Measurements from ENCODE around the gene DNAH8. TPM values are rescaled to one million over a fixed set of nuclear protein-coding genes. Genes with fewer than 3 reads are reported as not detected.

Gene DNAH8
- total and polyA plus RNA-seq, 2 donors, result 0.05 to 0.11 TPM

DNA sequence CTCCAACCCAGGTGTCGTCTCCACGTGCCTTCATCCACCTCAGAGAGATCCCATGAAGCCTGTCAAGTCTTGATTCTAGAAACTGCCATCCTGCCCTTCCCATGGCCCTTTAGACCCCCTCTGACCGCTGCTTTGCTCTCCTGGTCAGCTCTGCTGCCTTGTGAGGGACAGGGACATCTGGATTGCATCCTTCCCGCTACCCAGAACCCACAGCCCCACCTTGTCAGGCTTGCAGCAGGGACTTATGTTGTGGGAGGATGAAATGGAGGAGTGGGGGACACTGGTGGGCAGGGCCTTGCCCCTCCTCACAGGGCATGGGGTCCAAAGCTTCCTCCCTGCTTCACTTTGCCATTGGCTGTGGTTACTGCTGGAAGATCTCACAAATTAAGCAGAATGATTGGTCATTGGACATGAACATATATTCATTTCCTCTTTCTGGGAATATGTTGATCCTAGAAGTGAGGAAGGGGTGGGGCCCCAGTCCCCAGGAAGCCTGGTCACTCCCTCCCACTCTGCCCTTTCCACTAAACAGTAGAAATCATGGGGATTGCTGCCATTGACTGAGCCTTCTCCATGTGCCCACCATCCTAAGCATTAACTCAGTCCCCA is 338.0 kb downstream of the DNAH8 start:
- no peaks in the 10 kb centered on the region for H3K36me3 ChIP-seq (ENCODE audit: control insufficient read depth in 2 of 2, insufficient read depth in 2 of 2, low read length in 1 of 2)
- peaks cover 12 to 47% of the 10 kb centered on the region in 2 donors for H3K27me3 ChIP-seq (ENCODE audit: control insufficient read depth in 2 of 2, insufficient read depth in 1 of 2, low read length in 1 of 2)
- H3K4me1 ChIP-seq (ENCODE audit: control insufficient read depth in 2 of 2, insufficient read depth in 2 of 2, low read length in 2 of 2), result peaks cover 0 to 4% of the 10 kb centered on the region in 2 donors
- no peaks in the 10 kb centered on the region for H3K9me3 ChIP-seq (ENCODE audit: control insufficient read depth in 2 of 2, insufficient read depth in 1 of 2, low read length in 1 of 2)
- no peak overlapping the region for H3K4me3 ChIP-seq (ENCODE audit: low read length in 2 of 2)
- no peak for DNase-seq (ENCODE audit: low read depth in 6 of 9, low spot score in 9 of 9)
- no peak overlapping the region for H3K27ac ChIP-seq (ENCODE audit: low read depth in 1 of 2, low read length in 1 of 2)
- WGBS, result 96% methylated on average over 4 of the region's 4 CpGs

DNA sequence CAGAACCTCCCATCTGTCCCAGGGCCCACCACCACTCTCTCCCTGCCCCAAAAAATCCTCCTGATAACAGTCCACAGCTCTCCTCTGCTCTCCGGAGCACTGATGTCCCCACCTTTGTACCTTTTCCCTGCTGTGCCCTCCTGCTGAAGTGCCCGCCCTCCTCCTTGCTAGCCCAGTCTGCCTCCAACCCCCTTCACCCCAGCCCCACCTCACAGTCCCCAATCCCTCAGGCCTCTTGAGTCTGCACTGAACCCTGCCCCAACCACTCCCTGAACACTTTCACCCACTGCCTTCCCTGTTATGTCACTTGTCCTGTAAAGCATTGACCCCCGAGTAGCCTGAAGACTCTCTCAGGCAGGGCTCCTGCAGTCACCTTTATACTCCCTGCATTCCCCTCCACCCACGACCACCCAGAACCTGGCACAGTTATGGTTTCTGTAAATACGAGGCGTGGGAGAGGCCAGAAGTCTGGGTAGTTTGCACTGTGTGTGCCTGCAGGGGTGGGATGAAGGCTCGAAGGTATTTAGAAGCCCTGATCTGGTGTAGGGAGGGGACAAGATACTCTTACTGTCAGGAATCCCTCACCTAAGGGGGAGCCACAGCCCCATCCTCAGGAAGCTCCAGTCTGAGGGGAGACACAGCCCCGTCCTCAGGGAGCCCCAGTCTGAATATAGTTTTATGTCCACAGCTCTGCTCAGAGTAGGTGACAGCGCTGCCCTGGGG is 338.9 kb downstream of the DNAH8 start:
- no peaks in the 10 kb centered on the region for H3K9me3 ChIP-seq (ENCODE audit: control insufficient read depth in 2 of 2, insufficient read depth in 1 of 2, low read length in 1 of 2)
- DNase-seq (ENCODE audit: low read depth in 6 of 9, low spot score in 9 of 9), result no peak
- H3K4me1 ChIP-seq (ENCODE audit: control insufficient read depth in 2 of 2, insufficient read depth in 2 of 2, low read length in 2 of 2), result no peaks in the 10 kb centered on the region
- no peak overlapping the region for H3K4me3 ChIP-seq (ENCODE audit: low read length in 2 of 2)
- H3K27ac ChIP-seq (ENCODE audit: low read depth in 1 of 2, low read length in 1 of 2), result no peak overlapping the region
- no peaks in the 10 kb centered on the region for H3K36me3 ChIP-seq (ENCODE audit: control insufficient read depth in 2 of 2, insufficient read depth in 2 of 2, low read length in 1 of 2)
- 92% methylated on average over 9 of the region's 9 CpGs for WGBS
- peaks cover 5 to 38% of the 10 kb centered on the region in 2 donors for H3K27me3 ChIP-seq (ENCODE audit: control insufficient read depth in 2 of 2, insufficient read depth in 1 of 2, low read length in 1 of 2)

DNA sequence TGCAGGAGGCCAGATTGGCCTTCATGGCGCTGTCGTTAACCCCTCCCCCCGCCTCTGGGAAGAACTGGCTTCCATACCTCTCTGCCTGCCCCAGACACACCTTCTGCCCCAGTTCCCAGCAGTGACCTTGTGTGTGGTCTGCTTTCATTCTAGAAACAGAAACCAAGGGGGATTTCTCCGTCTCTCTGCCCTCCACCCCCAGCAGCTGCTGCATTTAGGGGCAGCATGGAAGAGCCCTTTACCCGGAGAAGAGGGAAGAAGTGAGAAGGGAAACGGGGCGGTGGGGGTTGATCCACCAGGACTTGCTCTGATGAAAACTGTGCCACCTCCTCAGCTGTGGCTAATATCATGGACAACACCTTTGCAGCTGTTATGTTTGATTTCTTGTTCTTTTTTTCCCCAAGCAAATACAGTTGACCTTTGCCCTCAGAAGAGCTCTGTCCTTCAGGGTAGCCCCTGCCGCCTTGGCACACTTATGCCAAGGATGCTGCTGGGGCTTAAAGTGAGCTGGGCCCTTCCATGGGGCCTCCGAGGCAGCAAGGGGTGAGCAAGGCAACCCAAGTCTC is 339.5 kb downstream of the DNAH8 start:
- DNase-seq (ENCODE audit: low read depth in 6 of 9, low spot score in 9 of 9), result no peak
- Histone ChIP-seq H3K27me3 (ENCODE audit: control insufficient read depth in 2 of 2, insufficient read depth in 1 of 2, low read length in 1 of 2) (peaks cover 0 to 33% of the 10 kb centered on the region in 2 donors), H3K27ac (ENCODE audit: low read depth in 1 of 2, low read length in 1 of 2) (no peak overlapping the region), H3K4me1 (ENCODE audit: control insufficient read depth in 2 of 2, insufficient read depth in 2 of 2, low read length in 2 of 2) (no peaks in the 10 kb centered on the region), H3K4me3 (ENCODE audit: low read length in 2 of 2) (no peak overlapping the region), H3K9me3 (ENCODE audit: control insufficient read depth in 2 of 2, insufficient read depth in 1 of 2, low read length in 1 of 2) (no peaks in the 10 kb centered on the region), H3K36me3 (ENCODE audit: control insufficient read depth in 2 of 2, insufficient read depth in 2 of 2, low read length in 1 of 2) (no peaks in the 10 kb centered on the region)
- 95% methylated on average over 9 of the region's 9 CpGs for WGBS

DNA sequence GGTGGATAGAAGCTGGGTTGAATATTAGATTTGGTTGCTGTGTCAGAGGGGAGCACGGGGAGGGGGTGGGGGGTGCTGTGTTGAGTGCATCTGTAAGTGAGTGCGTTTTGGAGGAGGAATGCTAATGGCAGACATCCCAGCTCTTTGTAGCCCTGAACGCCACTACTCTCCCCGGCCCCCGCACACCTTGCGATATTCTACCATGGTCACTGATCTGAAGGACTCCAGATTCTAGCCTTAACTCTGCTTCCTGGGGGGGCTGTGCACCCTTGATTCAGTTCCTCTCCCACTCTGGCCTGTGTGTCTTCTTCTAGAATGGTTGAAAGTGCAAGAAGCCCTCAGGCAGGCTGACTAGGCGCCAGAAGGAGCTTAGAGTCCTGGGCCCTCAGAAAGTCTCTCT is 340.6 kb downstream of the DNAH8 start:
- WGBS, result 94% methylated on average over 7 of the region's 7 CpGs
- H3K9me3 ChIP-seq (ENCODE audit: control insufficient read depth in 2 of 2, insufficient read depth in 1 of 2, low read length in 1 of 2), result no peaks in the 10 kb centered on the region
- no peak for DNase-seq (ENCODE audit: low read depth in 6 of 9, low spot score in 9 of 9)
- no peaks in the 10 kb centered on the region for H3K4me1 ChIP-seq (ENCODE audit: control insufficient read depth in 2 of 2, insufficient read depth in 2 of 2, low read length in 2 of 2)
- H3K27me3 ChIP-seq (ENCODE audit: control insufficient read depth in 2 of 2, insufficient read depth in 1 of 2, low read length in 1 of 2), result peaks cover 0 to 27% of the 10 kb centered on the region in 2 donors
- H3K27ac ChIP-seq (ENCODE audit: low read depth in 1 of 2, low read length in 1 of 2), result no peak overlapping the region
- no peaks in the 10 kb centered on the region for H3K36me3 ChIP-seq (ENCODE audit: control insufficient read depth in 2 of 2, insufficient read depth in 2 of 2, low read length in 1 of 2)
- no peak overlapping the region for H3K4me3 ChIP-seq (ENCODE audit: low read length in 2 of 2)

DNA sequence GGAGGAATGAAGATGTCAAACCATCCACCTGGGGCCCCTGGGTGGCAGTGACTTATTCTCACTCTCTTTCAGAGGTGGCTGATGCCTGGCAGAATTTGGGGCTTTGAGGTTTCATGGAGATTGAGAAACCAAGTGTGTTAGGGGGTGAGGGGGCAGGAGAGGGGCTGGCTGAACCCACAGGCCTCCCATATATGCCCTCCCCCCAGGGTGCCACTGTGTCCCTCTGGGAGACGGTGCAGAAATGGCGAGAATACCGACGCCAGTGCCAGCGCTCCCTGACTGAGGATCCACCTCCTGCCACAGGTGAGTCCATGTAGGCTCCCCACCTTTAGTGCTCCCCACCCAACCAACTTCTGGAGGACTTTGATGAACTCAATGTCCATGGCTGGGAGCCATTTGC is 341.1 kb downstream of the DNAH8 start:
- Histone ChIP-seq H3K27me3 (ENCODE audit: control insufficient read depth in 2 of 2, insufficient read depth in 1 of 2, low read length in 1 of 2) (peaks cover 0 to 28% of the 10 kb centered on the region in 2 donors), H3K36me3 (ENCODE audit: control insufficient read depth in 2 of 2, insufficient read depth in 2 of 2, low read length in 1 of 2) (no peaks in the 10 kb centered on the region), H3K27ac (ENCODE audit: low read depth in 1 of 2, low read length in 1 of 2) (no peak overlapping the region), H3K4me1 (ENCODE audit: control insufficient read depth in 2 of 2, insufficient read depth in 2 of 2, low read length in 2 of 2) (no peaks in the 10 kb centered on the region), H3K4me3 (ENCODE audit: low read length in 2 of 2) (no peak overlapping the region), H3K9me3 (ENCODE audit: control insufficient read depth in 2 of 2, insufficient read depth in 1 of 2, low read length in 1 of 2) (no peaks in the 10 kb centered on the region)
- no peak for DNase-seq (ENCODE audit: low read depth in 6 of 9, low spot score in 9 of 9)
- WGBS, result 96% methylated on average over 5 of the region's 5 CpGs

DNA sequence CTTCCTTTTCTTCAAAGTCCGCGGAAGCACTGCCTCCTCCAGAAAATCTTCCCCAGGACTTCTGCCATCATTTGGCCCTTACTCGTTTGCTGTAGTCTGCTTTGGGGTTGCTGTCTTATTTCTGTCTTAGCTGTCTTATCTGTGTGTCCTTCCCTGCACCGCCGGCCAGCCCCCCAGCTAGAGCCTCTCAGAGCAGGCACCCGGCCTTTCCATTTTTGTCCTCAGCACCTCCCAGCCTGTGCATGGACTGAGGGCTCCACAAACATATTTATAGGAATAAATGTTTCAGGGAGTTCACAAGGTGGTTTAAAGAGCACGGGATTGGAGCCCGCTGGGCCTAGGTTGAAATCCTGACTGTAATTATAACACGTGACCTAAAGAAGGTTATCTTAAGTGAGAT is 341.6 kb downstream of the DNAH8 start:
- no peaks in the 10 kb centered on the region for H3K4me1 ChIP-seq (ENCODE audit: control insufficient read depth in 2 of 2, insufficient read depth in 2 of 2, low read length in 2 of 2)
- H3K27me3 ChIP-seq (ENCODE audit: control insufficient read depth in 2 of 2, insufficient read depth in 1 of 2, low read length in 1 of 2), result peaks cover 0 to 25% of the 10 kb centered on the region in 2 donors
- WGBS, result 97% methylated on average over 9 of the region's 9 CpGs

DNA sequence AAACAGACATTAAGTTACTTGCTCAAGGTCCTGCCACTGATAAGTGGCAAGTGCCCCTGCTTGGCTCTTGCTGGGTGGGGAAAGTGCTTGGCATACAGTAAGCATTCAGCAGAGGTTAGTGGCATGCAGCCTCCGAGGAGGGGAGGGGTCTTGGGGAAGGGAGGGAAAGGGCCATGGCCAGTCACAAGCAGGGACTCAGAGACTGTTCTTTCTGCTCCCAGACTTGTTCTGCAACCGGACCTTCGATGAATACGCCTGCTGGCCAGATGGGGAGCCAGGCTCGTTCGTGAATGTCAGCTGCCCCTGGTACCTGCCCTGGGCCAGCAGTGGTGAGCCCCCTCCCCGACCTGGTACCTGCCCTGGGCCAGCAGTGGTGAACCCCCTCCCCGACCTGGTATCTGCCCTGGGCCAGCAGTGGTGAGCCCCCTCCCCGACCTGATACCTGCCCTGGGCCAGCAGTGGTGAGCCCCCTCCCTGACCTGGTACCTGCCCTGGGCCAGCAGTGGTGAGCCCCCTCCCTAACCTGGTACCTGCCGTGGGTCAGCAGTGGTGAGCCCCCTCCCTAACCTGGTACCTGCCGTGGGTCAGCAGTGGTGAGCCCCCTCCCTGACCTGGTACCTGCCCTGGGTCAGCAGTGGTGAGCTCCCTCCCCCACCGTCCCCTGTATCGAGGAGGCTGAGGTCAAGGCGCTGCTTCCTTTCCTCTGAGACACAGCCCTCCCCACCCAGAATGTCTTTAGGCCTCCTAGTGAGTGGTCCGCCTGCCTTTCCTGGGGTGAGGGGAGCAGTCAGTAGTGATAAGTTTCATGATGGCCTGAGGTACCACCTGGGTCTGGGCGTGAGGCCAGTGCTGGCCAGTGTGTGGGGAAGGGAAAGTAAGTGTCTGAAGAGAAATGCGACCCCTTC is 342.4 kb downstream of the DNAH8 start:
- Histone ChIP-seq H3K27me3 (ENCODE audit: control insufficient read depth in 2 of 2, insufficient read depth in 1 of 2, low read length in 1 of 2) (peaks cover 0 to 28% of the 10 kb centered on the region in 2 donors), H3K36me3 (ENCODE audit: control insufficient read depth in 2 of 2, insufficient read depth in 2 of 2, low read length in 1 of 2) (no peaks in the 10 kb centered on the region), H3K27ac (ENCODE audit: low read depth in 1 of 2, low read length in 1 of 2) (no peak overlapping the region), H3K4me3 (ENCODE audit: low read length in 2 of 2) (no peak overlapping the region), H3K9me3 (ENCODE audit: control insufficient read depth in 2 of 2, insufficient read depth in 1 of 2, low read length in 1 of 2) (no peaks in the 10 kb centered on the region), H3K4me1 (ENCODE audit: control insufficient read depth in 2 of 2, insufficient read depth in 2 of 2, low read length in 2 of 2) (no peaks in the 10 kb centered on the region)
- DNase-seq (ENCODE audit: low read depth in 6 of 9, low spot score in 9 of 9), result no peak
- 85% methylated on average over 17 of the region's 17 CpGs for WGBS

More for the DNA sequence above, 341.6 kb downstream of the DNAH8 start:
- Histone ChIP-seq H3K4me3 (ENCODE audit: low read length in 2 of 2) (no peak overlapping the region), H3K27ac (ENCODE audit: low read depth in 1 of 2, low read length in 1 of 2) (no peak overlapping the region), H3K9me3 (ENCODE audit: control insufficient read depth in 2 of 2, insufficient read depth in 1 of 2, low read length in 1 of 2) (no peaks in the 10 kb centered on the region), H3K36me3 (ENCODE audit: control insufficient read depth in 2 of 2, insufficient read depth in 2 of 2, low read length in 1 of 2) (no peaks in the 10 kb centered on the region)
- DNase-seq (ENCODE audit: low read depth in 6 of 9, low spot score in 9 of 9), result no peak

DNA sequence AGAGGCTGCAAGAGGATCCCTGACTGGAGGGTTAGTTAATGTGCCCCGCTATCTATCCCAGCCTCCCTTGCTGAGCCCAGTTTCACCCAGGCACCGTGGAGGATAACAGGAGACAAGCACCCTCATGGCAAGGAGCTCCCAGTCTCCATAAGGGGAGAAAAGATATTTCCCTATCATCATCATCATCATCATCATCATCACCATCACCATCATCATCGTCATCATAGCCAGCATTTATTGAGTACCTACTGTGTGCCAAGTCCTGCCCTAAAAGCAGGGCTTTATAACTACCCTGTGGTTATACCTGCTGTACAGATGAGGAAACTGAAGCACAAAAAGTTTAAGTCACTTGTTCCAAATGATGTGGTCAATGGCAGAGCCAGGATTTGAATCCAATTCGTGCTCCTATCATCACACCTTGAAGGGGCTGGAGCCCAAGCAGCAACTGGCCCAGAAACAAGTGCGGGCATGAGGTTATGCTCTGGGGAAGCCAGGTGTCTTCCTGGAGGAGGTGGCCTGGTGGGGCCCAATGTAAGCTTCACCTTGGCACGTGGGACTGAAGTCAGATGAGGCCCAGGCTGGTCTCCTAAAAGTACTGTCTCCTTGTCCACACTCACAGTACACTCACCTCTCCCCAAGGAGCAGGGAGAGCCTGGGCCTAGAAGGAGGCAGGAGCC is 343.5 kb downstream of the DNAH8 start:
- peaks cover 0 to 24% of the 10 kb centered on the region in 2 donors for H3K27me3 ChIP-seq (ENCODE audit: control insufficient read depth in 2 of 2, insufficient read depth in 1 of 2, low read length in 1 of 2)
- DNase-seq (ENCODE audit: low read depth in 6 of 9, low spot score in 9 of 9), result no peak
- H3K4me1 ChIP-seq (ENCODE audit: control insufficient read depth in 2 of 2, insufficient read depth in 2 of 2, low read length in 2 of 2), result no peaks in the 10 kb centered on the region
- no peaks in the 10 kb centered on the region for H3K9me3 ChIP-seq (ENCODE audit: control insufficient read depth in 2 of 2, insufficient read depth in 1 of 2, low read length in 1 of 2)
- no peak overlapping the region for H3K27ac ChIP-seq (ENCODE audit: low read depth in 1 of 2, low read length in 1 of 2)
- no peak overlapping the region for H3K4me3 ChIP-seq (ENCODE audit: low read length in 2 of 2)
- no peaks in the 10 kb centered on the region for H3K36me3 ChIP-seq (ENCODE audit: control insufficient read depth in 2 of 2, insufficient read depth in 2 of 2, low read length in 1 of 2)
- WGBS, result 85% methylated on average over 6 of the region's 6 CpGs

Measured in thymus (tissue), 11 donors.